Measurements from ENCODE around the gene IGSF21. TPM values are rescaled to one million over a fixed set of nuclear protein-coding genes. Genes with fewer than 3 reads are reported as not detected.

IGSF21 gene
- total RNA-seq, 2 experiments from 2014 or later, result not detected

GRCh38 chr1:18085387-18086074 is 22.1 kb upstream of the IGSF21 start:
- DNase-seq, result no peak
- no peak overlapping the region for H3K27ac Mint-ChIP-seq
- H3K36me3 Mint-ChIP-seq (ENCODE audit: low read depth), result no peaks in the 10 kb centered on the region
- H3K27me3 Mint-ChIP-seq, result peaks cover 2% of the 10 kb centered on the region
- POLR2A ChIA-PET, result interaction anchor here (0.6 kb wide), 1 partner anchor 292 kb away, joined by 3 read pairs; no protein-coding TSS in a partner anchor
- no peaks in the 10 kb centered on the region for H3K4me1 Mint-ChIP-seq
- CTCF ChIA-PET, result interaction anchor here (0.6 to 0.7 kb wide), 2 partner anchors 9 to 13 kb away, joined by 3 to 6 read pairs; no protein-coding TSS in a partner anchor
- no peak overlapping the region for H3K4me3 Mint-ChIP-seq
- no peaks in the 10 kb centered on the region for H3K9me3 Mint-ChIP-seq

- Mint-ChIP-seq H3K4me1 (no peaks in the 10 kb centered on the region), H3K27me3 (peaks cover 5% of the 10 kb centered on the region), H3K4me3 (no peak overlapping the region), H3K9me3 (no peaks in the 10 kb centered on the region), H3K36me3 (ENCODE audit: low read depth) (no peaks in the 10 kb centered on the region), H3K27ac (no peak overlapping the region)
- ChIA-PET CTCF (no interaction called here), POLR2A (no interaction called here)
- DNase-seq, result no peak
Measured at GRCh38 chr1:18088077-18088594, 19.5 kb upstream of the IGSF21 start.

- H3K9me3 Mint-ChIP-seq, result no peaks in the 10 kb centered on the region
- H3K4me3 Mint-ChIP-seq, result no peak overlapping the region
- no peaks in the 10 kb centered on the region for H3K4me1 Mint-ChIP-seq
- no peak for DNase-seq
- ChIA-PET CTCF (no interaction called here), POLR2A (no interaction called here)
- H3K36me3 Mint-ChIP-seq (ENCODE audit: low read depth), result no peaks in the 10 kb centered on the region
- H3K27ac Mint-ChIP-seq, result no peak overlapping the region
- peaks cover 5% of the 10 kb centered on the region for H3K27me3 Mint-ChIP-seq
Measured at GRCh38 chr1:18089488-18089887, 18.1 kb upstream of the IGSF21 start.

GRCh38 chr1:18090636-18091035 is 17.0 kb upstream of the IGSF21 start:
- Mint-ChIP-seq H3K9me3 (no peaks in the 10 kb centered on the region), H3K4me1 (no peaks in the 10 kb centered on the region), H3K27ac (no peak overlapping the region), H3K4me3 (no peak overlapping the region), H3K36me3 (ENCODE audit: low read depth) (no peaks in the 10 kb centered on the region), H3K27me3 (peaks cover 5% of the 10 kb centered on the region)
- ChIA-PET POLR2A (no interaction called here), CTCF (no interaction called here)
- DNase-seq, result no peak

- ChIA-PET POLR2A (no interaction called here), CTCF (no interaction called here)
- DNase-seq, result no peak
- Mint-ChIP-seq H3K4me1 (no peaks in the 10 kb centered on the region), H3K9me3 (no peaks in the 10 kb centered on the region), H3K36me3 (ENCODE audit: low read depth) (no peaks in the 10 kb centered on the region), H3K4me3 (no peak overlapping the region), H3K27ac (no peak overlapping the region), H3K27me3 (peaks cover 5% of the 10 kb centered on the region)
Measured at GRCh38 chr1:18091660-18092446, 15.7 kb upstream of the IGSF21 start.

- no peak overlapping the region for H3K27ac Mint-ChIP-seq
- DNase-seq, result no peak
- H3K4me3 Mint-ChIP-seq, result no peak overlapping the region
- ChIA-PET CTCF (no interaction called here), POLR2A (no interaction called here)
- H3K36me3 Mint-ChIP-seq (ENCODE audit: low read depth), result no peaks in the 10 kb centered on the region
- H3K27me3 Mint-ChIP-seq, result peaks cover 2% of the 10 kb centered on the region
- no peaks in the 10 kb centered on the region for H3K4me1 Mint-ChIP-seq
- H3K9me3 Mint-ChIP-seq, result no peaks in the 10 kb centered on the region
Measured at GRCh38 chr1:18093193-18093592, 14.4 kb upstream of the IGSF21 start.

GRCh38 chr1:18093646-18094045 is 14.0 kb upstream of the IGSF21 start:
- ChIA-PET CTCF (interaction anchor here (0.6 kb wide), 1 partner anchor 8 kb away, joined by 6 read pairs; no protein-coding TSS in a partner anchor), POLR2A (no interaction called here)
- Mint-ChIP-seq H3K9me3 (no peaks in the 10 kb centered on the region), H3K4me3 (no peak overlapping the region), H3K4me1 (no peaks in the 10 kb centered on the region), H3K27me3 (peaks cover 2% of the 10 kb centered on the region), H3K27ac (no peak overlapping the region), H3K36me3 (ENCODE audit: low read depth) (no peaks in the 10 kb centered on the region)
- DNase-seq, result no peak

GRCh38 chr1:18094096-18094495 is 13.5 kb upstream of the IGSF21 start:
- ChIA-PET CTCF (interaction anchor here (0.6 kb wide), 1 partner anchor 8 kb away, joined by 6 read pairs; no protein-coding TSS in a partner anchor), POLR2A (no interaction called here)
- Mint-ChIP-seq H3K9me3 (no peaks in the 10 kb centered on the region), H3K4me3 (no peak overlapping the region), H3K4me1 (no peaks in the 10 kb centered on the region), H3K27ac (no peak overlapping the region), H3K36me3 (ENCODE audit: low read depth) (no peaks in the 10 kb centered on the region), H3K27me3 (peaks cover 3% of the 10 kb centered on the region)
- DNase-seq, result no peak

- H3K9me3 Mint-ChIP-seq, result no peaks in the 10 kb centered on the region
- no peak overlapping the region for H3K4me3 Mint-ChIP-seq
Measured at GRCh38 chr1:18097206-18097605, 10.4 kb upstream of the IGSF21 start.

GRCh38 chr1:18099026-18099425 is 8.6 kb upstream of the IGSF21 start:
- H3K4me3 Mint-ChIP-seq, result no peak overlapping the region
- no peak for DNase-seq
- H3K27me3 Mint-ChIP-seq, result peaks cover 7% of the 10 kb centered on the region
- H3K9me3 Mint-ChIP-seq, result no peaks in the 10 kb centered on the region
- ChIA-PET POLR2A (no interaction called here), CTCF (interaction anchor here (0.6 kb wide), 1 partner anchor 13 kb away, joined by 3 read pairs; no protein-coding TSS in a partner anchor)
- no peaks in the 10 kb centered on the region for H3K4me1 Mint-ChIP-seq
- H3K27ac Mint-ChIP-seq, result no peak overlapping the region
- no peaks in the 10 kb centered on the region for H3K36me3 Mint-ChIP-seq (ENCODE audit: low read depth)

More at GRCh38 chr1:18097206-18097605, 10.4 kb upstream of the IGSF21 start:
- DNase-seq, result no peak
- H3K36me3 Mint-ChIP-seq (ENCODE audit: low read depth), result no peaks in the 10 kb centered on the region
- CTCF ChIA-PET, result interaction anchor here (1.1 kb wide), 1 partner anchor 21 kb away, joined by 3 read pairs; no protein-coding TSS in a partner anchor
- H3K27me3 Mint-ChIP-seq, result peaks cover 5% of the 10 kb centered on the region
- POLR2A ChIA-PET, result no interaction called here
- H3K27ac Mint-ChIP-seq, result no peak overlapping the region
- no peaks in the 10 kb centered on the region for H3K4me1 Mint-ChIP-seq

- CTCF ChIA-PET, result interaction anchor here (0.7 to 1.0 kb wide), 2 partner anchors 12 to 438 kb away, joined by 3 to 4 read pairs; no protein-coding TSS in a partner anchor
- POLR2A ChIA-PET, result no interaction called here
Measured at GRCh38 chr1:18100060-18100459, 7.5 kb upstream of the IGSF21 start.

GRCh38 chr1:18100491-18101063 is 7.0 kb upstream of the IGSF21 start:
- Mint-ChIP-seq H3K4me1 (no peaks in the 10 kb centered on the region), H3K36me3 (ENCODE audit: low read depth) (no peaks in the 10 kb centered on the region), H3K9me3 (no peaks in the 10 kb centered on the region), H3K27ac (no peak overlapping the region), H3K27me3 (peaks cover 8% of the 10 kb centered on the region), H3K4me3 (no peak overlapping the region)
- POLR2A ChIA-PET, result no interaction called here
- CTCF ChIA-PET, result interaction anchor here (0.5 to 1.0 kb wide), 3 partner anchors 12 to 1763 kb away, joined by 3 to 4 read pairs (median 3); no protein-coding TSS in a partner anchor
- DNase-seq, result peak; percentile 42

More at GRCh38 chr1:18100060-18100459, 7.5 kb upstream of the IGSF21 start:
- H3K27me3 Mint-ChIP-seq, result peaks cover 8% of the 10 kb centered on the region
- no peak for DNase-seq
- no peaks in the 10 kb centered on the region for H3K9me3 Mint-ChIP-seq
- H3K4me3 Mint-ChIP-seq, result no peak overlapping the region
- H3K27ac Mint-ChIP-seq, result no peak overlapping the region
- H3K4me1 Mint-ChIP-seq, result no peaks in the 10 kb centered on the region
- no peaks in the 10 kb centered on the region for H3K36me3 Mint-ChIP-seq (ENCODE audit: low read depth)

GRCh38 chr1:18101508-18101907 is 6.1 kb upstream of the IGSF21 start:
- ChIA-PET CTCF (no interaction called here), POLR2A (no interaction called here)
- H3K27me3 Mint-ChIP-seq, result peaks cover 15% of the 10 kb centered on the region
- no peaks in the 10 kb centered on the region for H3K36me3 Mint-ChIP-seq (ENCODE audit: low read depth)
- no peak overlapping the region for H3K27ac Mint-ChIP-seq
- no peaks in the 10 kb centered on the region for H3K9me3 Mint-ChIP-seq
- no peaks in the 10 kb centered on the region for H3K4me1 Mint-ChIP-seq
- no peak overlapping the region for H3K4me3 Mint-ChIP-seq
- no peak for DNase-seq
